ENCODE measurements around the gene ZCCHC24. TPM values are rescaled to one million over a fixed set of nuclear protein-coding genes. Genes with fewer than 3 reads are reported as not detected.

The ZCCHC24 gene
- total and polyA plus RNA-seq, 4 donors, result 7.8 to 23.9 (median 14.8) TPM

DNA sequence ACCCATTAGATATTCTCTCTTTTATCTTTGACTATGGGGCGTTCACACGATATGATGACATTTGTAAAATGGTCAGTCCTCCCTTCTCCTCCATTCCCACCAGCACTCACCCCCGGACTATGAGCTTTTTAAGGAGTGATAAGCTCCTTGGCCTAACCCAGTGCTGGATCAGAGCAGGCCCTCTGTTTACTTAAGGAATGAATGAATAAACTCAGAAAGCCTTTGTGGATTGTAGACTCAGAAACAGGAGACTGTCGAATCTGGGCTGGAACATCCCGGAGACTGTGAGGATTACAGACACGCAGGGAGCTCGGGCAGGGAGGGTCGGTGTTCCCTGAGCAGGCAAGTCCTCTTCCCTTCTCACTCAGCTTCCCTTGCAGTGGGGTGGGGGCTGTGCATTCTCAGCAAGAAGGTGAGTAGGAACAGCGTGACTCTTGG, 6.8 kb upstream of the ZCCHC24 start:
- Histone ChIP-seq H3K9me3 (ENCODE audit: control insufficient read depth in 4 of 4, low read length in 3 of 4) (no peaks in the 10 kb centered on the region), H3K36me3 (ENCODE audit: control insufficient read depth in 4 of 4, insufficient read depth in 3 of 4, low read depth in 1 of 4, low read length in 3 of 4) (no peaks in the 10 kb centered on the region), H3K27ac (ENCODE audit: low read depth in 1 of 2, low read length in 2 of 2) (no peak overlapping the region), H3K9ac (ENCODE audit: low read depth in 1 of 2, low read length in 2 of 2) (no peak overlapping the region), H3K27me3 (ENCODE audit: control insufficient read depth in 4 of 4, insufficient read depth in 4 of 4, low read length in 3 of 4) (no peaks in the 10 kb centered on the region), H3K4me1 (ENCODE audit: control insufficient read depth in 4 of 4, insufficient read depth in 4 of 4, low read length in 3 of 4) (peaks cover 0 to 6% (median 0%) of the 10 kb centered on the region in 4 donors), H3K4me3 (ENCODE audit: low read depth in 1 of 3, low read length in 3 of 3) (no peak overlapping the region)
- 80% methylated on average over 9 of the region's 9 CpGs for WGBS
- no peak for DNase-seq (ENCODE audit: low spot score)
- TF ChIP-seq, protein P1, sequence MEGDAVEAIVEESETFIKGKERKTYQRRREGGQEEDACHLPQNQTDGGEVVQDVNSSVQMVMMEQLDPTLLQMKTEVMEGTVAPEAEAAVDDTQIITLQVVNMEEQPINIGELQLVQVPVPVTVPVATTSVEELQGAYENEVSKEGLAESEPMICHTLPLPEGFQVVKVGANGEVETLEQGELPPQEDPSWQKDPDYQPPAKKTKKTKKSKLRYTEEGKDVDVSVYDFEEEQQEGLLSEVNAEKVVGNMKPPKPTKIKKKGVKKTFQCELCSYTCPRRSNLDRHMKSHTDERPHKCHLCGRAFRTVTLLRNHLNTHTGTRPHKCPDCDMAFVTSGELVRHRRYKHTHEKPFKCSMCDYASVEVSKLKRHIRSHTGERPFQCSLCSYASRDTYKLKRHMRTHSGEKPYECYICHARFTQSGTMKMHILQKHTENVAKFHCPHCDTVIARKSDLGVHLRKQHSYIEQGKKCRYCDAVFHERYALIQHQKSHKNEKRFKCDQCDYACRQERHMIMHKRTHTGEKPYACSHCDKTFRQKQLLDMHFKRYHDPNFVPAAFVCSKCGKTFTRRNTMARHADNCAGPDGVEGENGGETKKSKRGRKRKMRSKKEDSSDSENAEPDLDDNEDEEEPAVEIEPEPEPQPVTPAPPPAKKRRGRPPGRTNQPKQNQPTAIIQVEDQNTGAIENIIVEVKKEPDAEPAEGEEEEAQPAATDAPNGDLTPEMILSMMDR (IDR thresholded peaks at IDR 0.05; ENCODE audit: low read depth, low read length, missing input control), result no peak
- TF ChIP-seq, protein P2, sequence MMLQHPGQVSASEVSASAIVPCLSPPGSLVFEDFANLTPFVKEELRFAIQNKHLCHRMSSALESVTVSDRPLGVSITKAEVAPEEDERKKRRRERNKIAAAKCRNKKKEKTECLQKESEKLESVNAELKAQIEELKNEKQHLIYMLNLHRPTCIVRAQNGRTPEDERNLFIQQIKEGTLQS (IDR thresholded peaks at IDR 0.05), result no peak
- no peak for TF ChIP-seq RAD21 (IDR thresholded peaks at IDR 0.05)
- TF ChIP-seq, protein P3, sequence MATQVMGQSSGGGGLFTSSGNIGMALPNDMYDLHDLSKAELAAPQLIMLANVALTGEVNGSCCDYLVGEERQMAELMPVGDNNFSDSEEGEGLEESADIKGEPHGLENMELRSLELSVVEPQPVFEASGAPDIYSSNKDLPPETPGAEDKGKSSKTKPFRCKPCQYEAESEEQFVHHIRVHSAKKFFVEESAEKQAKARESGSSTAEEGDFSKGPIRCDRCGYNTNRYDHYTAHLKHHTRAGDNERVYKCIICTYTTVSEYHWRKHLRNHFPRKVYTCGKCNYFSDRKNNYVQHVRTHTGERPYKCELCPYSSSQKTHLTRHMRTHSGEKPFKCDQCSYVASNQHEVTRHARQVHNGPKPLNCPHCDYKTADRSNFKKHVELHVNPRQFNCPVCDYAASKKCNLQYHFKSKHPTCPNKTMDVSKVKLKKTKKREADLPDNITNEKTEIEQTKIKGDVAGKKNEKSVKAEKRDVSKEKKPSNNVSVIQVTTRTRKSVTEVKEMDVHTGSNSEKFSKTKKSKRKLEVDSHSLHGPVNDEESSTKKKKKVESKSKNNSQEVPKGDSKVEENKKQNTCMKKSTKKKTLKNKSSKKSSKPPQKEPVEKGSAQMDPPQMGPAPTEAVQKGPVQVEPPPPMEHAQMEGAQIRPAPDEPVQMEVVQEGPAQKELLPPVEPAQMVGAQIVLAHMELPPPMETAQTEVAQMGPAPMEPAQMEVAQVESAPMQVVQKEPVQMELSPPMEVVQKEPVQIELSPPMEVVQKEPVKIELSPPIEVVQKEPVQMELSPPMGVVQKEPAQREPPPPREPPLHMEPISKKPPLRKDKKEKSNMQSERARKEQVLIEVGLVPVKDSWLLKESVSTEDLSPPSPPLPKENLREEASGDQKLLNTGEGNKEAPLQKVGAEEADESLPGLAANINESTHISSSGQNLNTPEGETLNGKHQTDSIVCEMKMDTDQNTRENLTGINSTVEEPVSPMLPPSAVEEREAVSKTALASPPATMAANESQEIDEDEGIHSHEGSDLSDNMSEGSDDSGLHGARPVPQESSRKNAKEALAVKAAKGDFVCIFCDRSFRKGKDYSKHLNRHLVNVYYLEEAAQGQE (IDR thresholded peaks at IDR 0.05), result no peak
- TF ChIP-seq HNF4A (conservative IDR thresholded peaks at IDR 0.05), result no peak
- TF ChIP-seq HNF4G (IDR thresholded peaks at IDR 0.05), result no peak
- TF ChIP-seq NR2F2 (IDR thresholded peaks at IDR 0.05), result no peak
- no peak for TF ChIP-seq JUND (IDR thresholded peaks at IDR 0.05)
- no peak for TF ChIP-seq FOXA2 (IDR thresholded peaks at IDR 0.05)
- TF ChIP-seq EGR1 (IDR thresholded peaks at IDR 0.05; ENCODE audit: low read depth in 2 of 2), result no peak
- no peak for TF ChIP-seq FOXA1 (IDR thresholded peaks at IDR 0.05)
- TF ChIP-seq, protein P4, sequence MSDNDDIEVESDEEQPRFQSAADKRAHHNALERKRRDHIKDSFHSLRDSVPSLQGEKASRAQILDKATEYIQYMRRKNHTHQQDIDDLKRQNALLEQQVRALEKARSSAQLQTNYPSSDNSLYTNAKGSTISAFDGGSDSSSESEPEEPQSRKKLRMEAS (IDR thresholded peaks at IDR 0.05), result no peak
- TF ChIP-seq RXRA (IDR thresholded peaks at IDR 0.05), result no peak
- no peak for TF ChIP-seq TAF1 (conservative IDR thresholded peaks at IDR 0.05)
- TF ChIP-seq YY1 (IDR thresholded peaks at IDR 0.05), result no peak
- TF ChIP-seq, protein P5, sequence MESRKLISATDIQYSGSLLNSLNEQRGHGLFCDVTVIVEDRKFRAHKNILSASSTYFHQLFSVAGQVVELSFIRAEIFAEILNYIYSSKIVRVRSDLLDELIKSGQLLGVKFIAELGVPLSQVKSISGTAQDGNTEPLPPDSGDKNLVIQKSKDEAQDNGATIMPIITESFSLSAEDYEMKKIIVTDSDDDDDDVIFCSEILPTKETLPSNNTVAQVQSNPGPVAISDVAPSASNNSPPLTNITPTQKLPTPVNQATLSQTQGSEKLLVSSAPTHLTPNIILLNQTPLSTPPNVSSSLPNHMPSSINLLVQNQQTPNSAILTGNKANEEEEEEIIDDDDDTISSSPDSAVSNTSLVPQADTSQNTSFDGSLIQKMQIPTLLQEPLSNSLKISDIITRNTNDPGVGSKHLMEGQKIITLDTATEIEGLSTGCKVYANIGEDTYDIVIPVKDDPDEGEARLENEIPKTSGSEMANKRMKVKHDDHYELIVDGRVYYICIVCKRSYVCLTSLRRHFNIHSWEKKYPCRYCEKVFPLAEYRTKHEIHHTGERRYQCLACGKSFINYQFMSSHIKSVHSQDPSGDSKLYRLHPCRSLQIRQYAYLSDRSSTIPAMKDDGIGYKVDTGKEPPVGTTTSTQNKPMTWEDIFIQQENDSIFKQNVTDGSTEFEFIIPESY (IDR thresholded peaks at IDR 0.05), result no peak
- TF ChIP-seq GABPA (IDR thresholded peaks at IDR 0.05 in 1 of 2, conservative IDR thresholded peaks at IDR 0.05 in 1 of 2), result no peak
- TF ChIP-seq SP1 (IDR thresholded peaks at IDR 0.05), result no peak

Data from liver (tissue), 9 donors.